Right renal pelvis (tissue), 4 donors: Measurements from ENCODE around the gene CKS1B. TPM values are rescaled to one million over a fixed set of nuclear protein-coding genes. Genes with fewer than 3 reads are reported as not detected.
"Not testable (repeated sequence)": the region's sequence is repeated elsewhere in the genome, so short reads cannot be mapped to it uniquely, and the experiment has no call there.

ENCODE experiments used
- DNase-seq, 4 donors: peaks; one replicate each; pipeline ENCODE4 v3.0.0-alpha.2; 2013; ENCODE audit warnings: low read depth in 4 of 4, low spot score in 3 of 4, missing footprints in 1 of 4
- polyA plus RNA-seq, 4 donors: library from polyadenylated mRNA; unstranded; fragments of 120-200 nt; gene quantifications; one replicate each; pipeline ENCODE4 v1.2.1, GENCODE V29; 2013; ENCODE audit not compliant: insufficient read length in 4 of 4

The CKS1B gene
- polyA plus RNA-seq, 4 donors: 89.4 to 103 (median 100) TPM

DNA sequence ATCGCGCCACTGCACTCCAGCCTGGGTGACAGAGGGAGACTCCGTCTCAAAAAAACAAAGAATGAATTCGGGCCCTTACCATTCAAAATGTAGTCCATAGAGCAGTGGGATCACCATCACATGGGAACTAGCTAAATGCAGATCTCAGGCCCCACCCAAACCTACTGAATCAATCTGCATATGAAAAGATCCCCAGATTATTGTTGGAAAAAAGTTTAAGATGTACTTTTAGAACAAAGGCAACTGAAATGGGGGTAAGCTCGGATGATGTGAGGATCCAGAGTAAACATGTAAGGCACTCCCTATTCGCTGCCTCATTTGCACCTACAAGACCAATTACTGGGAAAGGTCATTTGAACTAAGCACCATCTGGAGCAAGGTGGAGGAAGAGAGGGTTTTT lies 7.9 kb downstream of the CKS1B start:
- DNase-seq: no peak

DNA sequence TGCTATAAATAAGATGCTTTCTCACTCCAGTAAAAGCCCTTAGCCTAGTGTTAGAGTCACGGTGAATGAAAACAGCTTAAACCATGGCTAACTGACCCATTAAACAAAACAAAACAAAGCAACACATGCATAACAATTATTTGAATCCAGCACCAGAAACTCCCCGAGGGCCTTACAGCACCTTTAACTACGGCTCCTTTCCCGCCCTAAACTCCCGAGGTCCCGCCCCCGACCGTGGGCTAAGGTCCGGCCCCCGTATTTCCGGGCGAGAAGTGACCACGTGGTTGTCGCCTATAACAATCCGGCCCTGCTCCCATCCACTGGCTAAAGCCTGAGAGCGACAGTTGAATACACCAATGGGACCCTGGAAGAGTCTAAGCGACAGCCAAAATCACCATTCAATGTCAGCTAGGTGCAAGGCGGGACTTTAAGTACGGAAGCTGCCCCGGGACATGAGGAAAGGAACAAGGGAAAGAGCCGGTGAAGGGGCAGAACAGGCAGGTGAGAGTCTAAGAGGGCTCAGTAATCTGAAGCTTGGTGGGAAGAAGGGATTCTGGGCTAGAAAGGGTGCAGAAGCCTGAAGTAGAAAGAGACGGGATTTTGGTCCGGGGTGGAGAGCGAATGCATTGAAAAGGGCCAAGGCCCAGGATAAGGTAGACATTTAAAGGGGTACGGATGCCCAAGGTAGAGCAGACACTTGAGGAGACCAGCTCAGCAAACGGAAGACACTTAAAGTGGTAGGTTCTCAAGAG lies 8.6 kb downstream of the CKS1B start, which contains the start of gene FLAD1:
TSS of gene FLAD1 (plus strand) at position 448 of the 752 bp plus-strand sequence. CDS start 351 bp downstream, outside the sequence.
- peak; percentile 90 to 100 (median 99) for DNase-seq

DNA sequence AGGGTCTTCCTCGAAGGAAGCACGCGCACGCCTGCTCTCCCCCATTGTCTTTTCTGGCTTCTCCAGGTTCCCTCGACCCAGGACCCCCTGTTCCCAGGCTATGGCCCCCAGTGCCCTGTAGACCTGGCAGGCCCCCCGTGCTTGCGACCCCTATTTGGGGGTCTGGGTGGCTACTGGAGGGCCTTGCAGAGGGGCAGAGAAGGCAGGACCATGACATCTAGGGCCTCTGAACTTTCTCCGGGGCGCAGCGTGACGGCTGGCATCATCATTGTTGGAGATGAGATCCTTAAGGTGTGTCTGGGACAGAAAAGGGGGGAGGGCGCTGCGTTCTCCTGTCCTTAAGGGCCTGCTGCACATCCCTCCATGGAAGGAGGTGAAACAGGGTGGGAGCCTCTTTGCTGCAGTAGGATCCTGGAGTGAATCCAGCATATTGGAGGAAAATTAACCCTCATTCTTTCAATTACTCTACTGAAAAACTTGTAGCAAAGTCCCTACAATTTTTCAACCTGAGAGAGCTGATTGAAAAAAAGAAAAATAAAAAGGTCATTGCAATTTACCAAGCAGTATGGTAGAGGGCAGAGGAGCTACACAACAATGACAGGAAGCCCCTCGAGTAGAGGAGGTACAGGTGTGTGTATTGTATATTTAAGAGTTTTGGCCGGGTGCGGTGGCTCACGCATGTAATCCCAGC lies 9.4 kb downstream of the CKS1B start:
- DNase-seq: no peak

DNA sequence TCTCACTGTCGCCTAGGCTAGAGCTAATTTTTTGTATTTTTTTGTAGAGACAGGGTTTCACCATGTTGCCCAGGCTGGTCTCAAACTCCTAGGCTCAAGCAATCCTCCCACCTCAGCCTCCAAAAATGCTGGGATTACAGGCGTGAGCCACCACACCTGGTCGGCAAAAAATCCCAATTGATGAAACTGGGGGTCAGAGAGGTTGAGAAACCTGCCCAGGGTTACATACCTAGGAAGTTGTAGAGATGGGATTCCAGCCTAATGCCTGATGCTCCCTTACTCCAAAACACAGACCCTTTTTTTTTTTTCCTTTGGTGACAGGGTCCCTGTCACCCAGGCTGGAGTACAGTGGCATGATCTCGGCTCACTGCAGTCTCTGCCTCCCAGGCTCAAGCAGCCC lies 12.3 kb downstream of the CKS1B start:
- not testable (repeated sequence) for DNase-seq

DNA sequence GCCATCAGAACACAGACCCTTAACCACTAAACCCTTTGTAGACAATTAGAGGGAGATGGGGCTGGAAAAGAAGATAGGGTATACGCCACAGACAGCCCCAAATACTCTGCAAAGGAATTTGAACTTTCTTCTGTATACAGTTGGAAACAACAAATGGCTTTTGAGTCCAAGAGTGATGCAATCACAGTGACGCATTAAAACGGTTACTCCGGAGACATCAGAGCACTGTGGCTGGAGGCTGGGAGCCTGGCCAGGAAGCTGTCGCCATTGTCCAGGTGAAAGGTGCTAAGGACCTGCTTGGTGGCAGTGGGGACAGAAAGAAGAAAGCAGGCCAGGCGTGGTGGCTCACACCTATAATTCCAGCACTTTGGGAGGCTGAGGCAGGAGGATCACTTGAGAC lies 12.8 kb downstream of the CKS1B start:
- no peak for DNase-seq

DNA sequence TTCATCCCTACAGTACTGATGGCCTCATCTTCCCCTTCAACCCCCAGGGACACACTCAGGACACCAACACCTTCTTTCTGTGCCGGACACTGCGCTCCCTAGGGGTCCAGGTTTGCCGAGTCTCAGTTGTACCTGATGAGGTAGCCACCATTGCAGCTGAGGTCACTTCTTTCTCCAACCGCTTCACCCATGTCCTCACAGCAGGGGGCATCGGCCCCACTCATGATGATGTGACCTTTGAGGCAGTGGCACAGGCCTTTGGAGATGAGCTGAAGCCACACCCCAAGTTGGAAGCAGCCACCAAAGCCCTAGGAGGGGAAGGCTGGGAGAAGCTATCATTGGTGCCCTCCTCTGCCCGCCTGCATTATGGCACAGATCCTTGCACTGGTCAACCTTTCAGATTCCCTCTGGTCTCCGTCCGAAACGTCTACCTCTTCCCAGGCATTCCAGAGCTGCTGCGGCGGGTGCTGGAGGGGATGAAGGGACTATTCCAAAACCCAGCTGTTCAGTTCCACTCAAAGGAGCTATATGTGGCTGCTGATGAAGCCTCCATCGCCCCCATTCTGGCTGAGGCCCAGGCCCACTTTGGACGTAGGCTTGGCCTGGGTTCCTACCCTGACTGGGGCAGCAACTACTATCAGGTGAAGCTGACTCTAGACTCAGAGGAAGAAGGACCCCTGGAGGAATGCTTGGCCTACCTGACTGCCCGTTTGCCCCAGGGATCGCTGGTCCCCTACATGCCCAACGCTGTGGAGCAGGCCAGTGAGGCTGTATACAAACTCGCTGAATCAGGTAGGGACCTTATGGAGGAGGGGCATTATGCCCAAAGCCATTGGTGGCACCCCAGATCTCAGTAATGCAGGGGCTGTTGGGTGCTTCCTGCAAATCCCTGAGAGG lies 13.8 kb downstream of the CKS1B start:
- DNase-seq: no peak

DNA sequence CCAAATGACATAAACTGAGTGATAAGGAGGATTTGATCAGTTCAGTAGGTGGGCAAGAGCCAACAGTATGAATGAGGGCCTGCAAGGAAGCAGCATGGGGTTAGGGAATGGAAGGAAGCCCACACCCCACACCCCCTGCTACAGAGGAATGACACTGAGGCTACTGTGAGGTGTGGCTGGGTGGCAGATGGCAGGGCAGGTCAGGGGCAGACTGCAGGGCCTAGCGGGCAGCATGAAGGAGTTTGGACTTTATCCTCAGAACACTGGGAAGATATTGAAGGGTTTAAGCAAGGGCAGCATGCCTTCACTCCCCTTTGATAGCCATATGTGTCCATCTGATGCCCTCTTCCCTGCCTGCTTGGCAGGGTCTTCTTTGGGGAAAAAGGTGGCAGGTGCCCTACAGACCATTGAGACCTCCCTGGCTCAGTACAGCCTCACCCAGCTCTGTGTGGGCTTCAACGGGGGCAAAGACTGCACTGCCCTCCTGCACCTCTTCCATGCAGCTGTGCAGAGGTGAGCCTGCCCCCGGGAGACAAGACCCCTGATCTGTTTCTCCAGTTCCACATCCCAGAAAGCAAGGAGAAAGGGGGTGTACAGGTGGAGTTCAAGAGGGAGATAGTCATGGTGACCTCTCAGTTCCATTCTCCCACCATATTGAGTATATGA lies 14.8 kb downstream of the CKS1B start:
- DNase-seq: no peak

DNA sequence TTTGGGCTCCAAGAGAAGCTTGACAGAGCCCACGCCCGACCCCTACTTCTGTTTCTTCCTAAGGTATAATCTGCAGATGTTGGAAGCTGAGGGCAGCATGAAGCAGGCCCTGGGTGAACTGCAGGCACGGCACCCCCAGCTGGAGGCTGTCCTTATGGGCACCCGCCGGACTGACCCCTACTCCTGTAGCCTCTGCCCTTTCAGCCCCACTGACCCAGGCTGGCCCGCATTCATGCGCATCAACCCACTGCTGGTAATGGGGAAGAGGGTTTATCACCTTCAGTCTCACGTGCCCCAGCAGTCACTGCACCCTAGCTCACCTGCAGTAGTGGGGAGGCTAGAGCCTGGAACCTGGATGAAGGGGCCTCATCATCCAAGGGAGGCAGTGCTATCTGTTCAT lies 15.8 kb downstream of the CKS1B start:
- DNase-seq: no peak

DNA sequence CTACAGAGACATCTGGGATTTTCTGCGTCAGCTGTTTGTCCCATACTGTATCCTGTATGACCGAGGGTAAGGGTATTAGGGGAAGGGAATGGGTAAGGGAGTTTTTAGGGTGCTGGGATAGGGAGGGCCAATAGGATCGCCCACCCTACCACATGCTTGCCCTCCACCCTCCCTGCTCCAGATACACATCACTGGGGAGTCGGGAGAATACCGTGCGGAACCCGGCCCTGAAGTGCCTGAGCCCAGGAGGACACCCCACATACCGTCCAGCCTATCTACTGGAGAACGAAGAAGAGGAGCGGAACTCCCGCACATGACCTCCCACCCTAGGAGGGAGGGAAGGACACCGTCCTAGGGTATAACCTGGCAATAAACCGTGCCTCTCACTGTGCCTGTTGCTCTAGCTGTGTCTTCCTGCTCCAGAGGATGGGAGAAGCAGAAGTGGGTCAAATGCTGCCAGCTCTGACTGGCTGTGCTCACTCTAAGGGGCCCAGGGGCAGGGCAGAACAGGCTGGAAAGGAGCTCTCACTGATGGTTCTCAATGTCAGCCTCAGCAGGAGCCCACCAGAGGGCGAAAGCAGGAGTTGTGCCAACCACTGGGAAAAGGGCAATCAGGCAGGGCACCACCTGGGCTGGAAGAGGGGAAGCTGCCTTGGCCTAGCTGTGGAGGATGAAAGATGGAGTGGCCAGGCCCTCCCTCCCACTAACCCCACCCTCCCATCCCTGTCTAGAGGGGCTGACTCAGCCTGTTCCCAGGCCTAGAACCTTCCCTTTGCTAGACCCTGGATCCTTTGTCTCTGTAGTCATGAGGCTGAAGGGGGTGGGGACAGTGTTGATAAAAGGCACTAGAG lies 18.5 kb downstream of the CKS1B start:
- no peak for DNase-seq

DNA sequence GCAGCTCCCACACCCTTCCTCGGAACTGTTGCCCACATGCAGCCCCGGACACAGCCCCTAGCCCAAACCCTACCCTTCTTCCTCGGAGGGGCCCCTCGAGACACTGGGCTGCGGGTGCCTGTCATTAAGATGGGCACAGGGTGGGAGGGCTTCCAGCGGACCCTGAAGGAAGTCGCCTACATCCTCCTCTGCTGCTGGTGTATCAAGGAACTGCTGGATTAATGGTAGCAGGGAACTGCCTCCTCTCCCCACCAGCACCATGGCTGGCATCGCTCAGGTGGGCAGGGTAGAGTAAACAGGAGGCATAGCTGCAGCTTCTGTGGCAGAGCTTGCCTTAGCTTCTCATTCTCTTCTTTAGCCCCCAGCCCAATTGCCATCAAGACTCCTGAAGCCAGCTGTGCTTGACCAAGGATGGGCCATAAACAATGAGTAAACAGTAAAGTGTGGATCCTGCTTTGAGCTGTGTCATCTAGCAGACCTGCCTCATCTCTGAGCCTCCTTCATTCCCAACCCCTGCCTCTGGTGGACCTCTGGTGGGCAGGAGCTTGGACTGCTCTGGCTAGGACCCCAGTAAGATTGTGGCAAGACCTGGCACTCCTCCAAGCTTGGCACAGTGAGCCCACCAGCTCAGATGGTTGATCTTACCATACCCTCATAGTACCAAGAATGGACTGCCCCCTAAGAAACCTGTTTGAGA lies 19.2 kb downstream of the CKS1B start, which contains the start of gene LENEP:
TSS of gene LENEP (plus strand) at position 15 of the 697 bp plus-strand sequence. CDS start at position 37, 22 bp downstream.
- DNase-seq: no peak

DNA sequence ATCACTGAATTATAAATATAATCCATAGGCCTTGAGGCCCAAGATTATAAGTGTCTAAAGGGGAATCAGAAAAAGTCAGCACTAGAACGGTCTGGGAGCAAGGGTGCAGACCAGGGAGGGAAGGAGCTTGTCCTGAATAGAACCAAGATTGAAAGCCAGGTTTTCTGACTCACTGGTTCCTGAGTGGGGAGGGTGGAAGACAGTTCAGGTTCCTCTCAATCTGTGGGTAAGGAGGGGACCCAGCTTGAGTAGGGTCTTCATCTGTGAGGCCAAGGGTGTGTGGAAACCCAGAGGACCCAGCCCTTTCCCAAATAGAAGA lies 19.7 kb downstream of the CKS1B start:
- DNase-seq: no peak

DNA sequence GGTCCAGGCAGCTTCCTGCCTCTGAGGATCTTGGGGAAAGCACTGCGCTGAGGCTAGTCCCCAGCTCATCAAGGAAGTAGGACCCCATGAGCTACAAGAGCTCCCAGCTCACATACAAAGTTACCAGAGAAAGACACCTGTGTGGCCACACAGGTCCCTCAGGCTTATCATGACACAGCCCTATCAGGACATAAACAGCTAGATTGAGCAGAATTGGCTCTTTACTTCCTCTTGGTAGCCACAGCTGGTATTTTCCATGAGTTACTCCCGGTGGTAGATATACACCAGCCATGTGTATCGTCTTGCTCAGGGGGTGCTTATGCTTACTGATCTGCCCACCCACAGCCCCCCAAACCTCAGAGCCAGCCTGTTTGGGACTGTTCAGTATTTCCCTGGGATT lies 20.1 kb downstream of the CKS1B start:
- DNase-seq: no peak

DNA sequence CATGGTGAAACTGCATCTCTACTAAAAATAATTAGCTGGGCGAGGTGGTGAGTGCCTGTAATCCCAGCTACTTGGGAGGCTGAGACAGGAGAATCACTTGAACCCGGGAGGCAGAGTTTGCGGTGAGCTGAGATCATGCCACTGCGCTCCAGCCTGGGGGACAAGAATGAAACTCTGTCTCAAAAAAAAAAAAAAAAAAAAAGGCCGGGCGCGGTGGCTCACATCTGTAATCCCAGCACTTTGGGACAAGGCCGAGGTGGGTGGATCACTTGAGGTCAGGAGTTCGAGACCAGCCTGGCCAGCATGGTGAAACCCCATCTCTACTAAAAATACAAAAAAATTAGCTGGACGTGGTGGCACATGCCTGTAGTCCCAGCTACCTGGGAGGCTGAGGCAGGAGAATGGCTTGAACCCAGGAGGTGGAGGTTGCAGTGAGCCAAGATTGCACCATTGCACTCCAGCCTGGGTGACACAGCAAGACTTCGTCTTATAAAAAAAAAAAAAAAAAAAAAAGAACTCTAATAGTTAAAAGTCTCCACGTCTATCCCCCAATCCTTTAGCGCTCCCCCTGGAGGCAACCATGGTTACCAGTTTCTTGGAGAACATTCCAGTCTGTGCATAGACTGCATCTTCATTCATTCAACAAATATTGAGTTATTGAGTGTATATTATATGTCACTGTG lies 21.0 kb downstream of the CKS1B start:
- DNase-seq: not testable (repeated sequence)

DNA sequence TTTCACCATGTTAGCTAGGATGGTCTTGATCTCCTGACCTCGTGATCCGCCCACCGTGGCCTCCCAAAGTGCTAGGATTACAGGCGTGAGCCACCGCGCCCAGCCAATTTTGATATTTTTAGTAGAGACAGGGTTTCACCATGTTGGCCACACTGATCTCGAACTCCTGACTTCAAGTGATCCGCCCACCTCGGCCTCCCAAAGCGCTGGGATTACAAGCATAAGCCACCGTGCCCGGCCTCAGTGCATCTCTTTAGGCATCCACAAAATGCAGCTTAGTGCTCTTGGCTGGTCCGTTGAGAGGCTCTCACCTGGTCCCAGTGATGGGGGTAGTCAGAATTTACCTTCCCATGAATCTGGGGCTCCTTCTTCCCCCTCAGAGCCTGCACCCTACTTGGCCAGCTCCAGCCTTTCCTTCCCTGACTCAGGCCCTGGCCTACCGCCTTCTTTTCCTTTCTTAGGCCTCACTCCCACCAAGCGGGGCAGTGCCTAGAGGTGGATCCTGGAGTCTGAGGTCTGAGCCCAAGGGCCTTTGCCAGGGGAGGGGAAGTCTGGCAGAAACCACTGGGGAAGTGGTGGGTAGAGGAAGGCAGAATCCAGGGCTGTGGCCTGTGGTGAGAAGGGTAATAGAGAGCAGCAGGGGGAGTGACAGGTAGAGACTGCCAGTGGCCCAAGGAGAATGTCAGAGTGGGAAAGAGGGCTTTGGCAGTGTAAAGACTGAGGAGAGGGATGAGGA lies 22.7 kb downstream of the CKS1B start:
- no peak for DNase-seq

DNA sequence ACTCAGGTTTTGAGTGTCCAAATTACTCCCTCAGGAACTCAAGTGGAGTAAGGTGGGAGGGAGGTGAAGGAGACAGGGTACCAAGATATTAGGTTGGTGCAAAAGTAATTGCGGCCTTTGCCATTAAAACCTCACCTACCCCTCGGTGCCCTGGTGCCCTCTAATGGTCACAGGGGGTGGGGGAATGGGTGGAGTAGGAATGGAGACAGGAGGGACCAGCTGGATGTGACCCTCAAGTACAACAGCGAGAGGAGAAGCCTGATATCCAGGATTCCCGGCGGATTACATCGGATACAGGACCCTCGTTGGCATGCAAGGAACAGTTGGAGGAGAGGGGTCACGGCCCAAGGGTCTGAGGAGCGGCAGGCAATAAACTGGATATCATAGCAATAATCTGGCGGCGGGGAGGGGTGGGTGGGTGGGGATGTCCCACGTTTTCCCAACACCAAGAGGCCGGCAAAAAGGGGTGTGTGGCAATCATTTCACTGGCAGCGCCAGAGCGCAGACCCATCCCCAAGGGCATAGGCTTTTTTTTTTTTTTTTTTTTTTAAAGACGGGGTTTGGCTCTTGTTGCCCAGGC lies 23.8 kb downstream of the CKS1B start:
- DNase-seq: no peak

DNA sequence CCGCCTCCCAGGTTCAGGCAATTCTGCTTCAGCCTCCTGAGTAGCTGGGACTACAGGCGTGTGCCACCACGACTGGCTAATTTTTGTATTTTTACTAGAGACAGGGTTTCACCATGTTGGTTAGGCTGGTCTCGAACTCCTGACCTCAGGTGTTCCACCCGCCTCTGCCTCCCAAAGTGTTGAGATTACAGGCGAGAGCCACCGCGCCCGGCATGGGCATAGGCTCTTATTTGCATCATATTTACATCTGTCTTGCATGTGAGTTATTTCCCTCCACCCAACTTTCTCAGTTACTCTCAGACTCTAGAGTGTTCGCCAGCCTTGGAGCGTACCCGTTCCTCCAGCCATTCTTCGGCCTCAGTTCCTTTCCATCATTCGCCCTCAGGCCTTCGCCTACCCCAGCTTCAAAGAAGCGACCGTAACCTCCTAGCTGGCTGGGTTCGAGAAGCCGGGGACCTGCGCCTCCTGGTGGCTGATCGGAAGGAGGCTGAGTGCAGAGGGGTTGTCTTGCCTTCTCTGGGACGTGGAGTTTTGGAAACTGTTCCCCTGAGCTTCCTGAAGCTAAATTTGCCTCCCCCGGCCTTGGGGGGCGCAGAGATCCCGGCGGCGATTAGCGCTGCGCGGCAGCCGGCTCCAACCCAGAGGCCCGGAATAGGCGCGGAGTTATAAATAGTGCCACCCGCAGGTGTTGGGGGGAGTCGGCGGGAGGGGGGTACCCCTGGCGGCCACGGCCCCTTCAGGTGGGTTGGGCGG lies 24.5 kb downstream of the CKS1B start:
- no peak for DNase-seq
